GM23338 (cell line): ENCODE measurements around the gene CORO2A. TPM values are rescaled to one million over a fixed set of nuclear protein-coding genes. Genes with fewer than 3 reads are reported as not detected.

Source experiments
- ATAC-seq: fragments of 200-7000 bp; cut with Tn5 transposase; 3 replicates; pipeline ENCODE4 v1.9.1; 2020
- DNase-seq: peaks from one replicate; pipeline ENCODE4 v3.0.0-alpha.2; 2015; ENCODE audit warnings: low spot score
- H2AFZ ChIP-seq: fragments of 200-600 bp; sonication (generic); 2 replicates; pipeline ENCODE4 v1.8.0; 2016; ENCODE audit warnings: antibody characterized with exemption, mild to moderate bottlenecking, moderate library complexity
- H3F3A ChIP-seq: fragments of 200-600 bp; sonication (generic); replicated peaks from 2 replicates; pipeline ENCODE4 v1.8.0; 2017; ENCODE audit warnings: antibody characterized with exemption, mixed run types, low read depth
- H3K27ac ChIP-seq: fragments of 200-600 bp; sonication (generic); 2 replicates; pipeline ENCODE4 v1.6.1; 2016; ENCODE audit warnings: low read depth
- H3K27me3 ChIP-seq: fragments of 200-600 bp; sonication (generic); 2 replicates; pipeline ENCODE4 v1.8.0; 2016; ENCODE audit warnings: mild to moderate bottlenecking, mixed run types, moderate library complexity; ENCODE audit not compliant: insufficient read depth
- H3K36me3 ChIP-seq: fragments of 200-600 bp; sonication (generic); 2 replicates; pipeline ENCODE4 v1.8.0; 2016; ENCODE audit warnings: mild to moderate bottlenecking; ENCODE audit not compliant: insufficient read depth
- H3K4me1 ChIP-seq: fragments of 200-600 bp; sonication (generic); 2 replicates; pipeline ENCODE4 v1.8.0; 2016; ENCODE audit warnings: mild to moderate bottlenecking, moderate library complexity; ENCODE audit not compliant: insufficient read depth
- H3K4me2 ChIP-seq: fragments of 200-600 bp; sonication (generic); 2 replicates; pipeline ENCODE4 v1.7.1; 2017; ENCODE audit warnings: mixed run types
- H3K4me3 ChIP-seq: fragments of 200-600 bp; sonication (generic); 2 replicates; pipeline ENCODE4 v1.6.1; 2016; ENCODE audit warnings: mixed run types
- H3K79me2 ChIP-seq: fragments of 200-600 bp; sonication (generic); replicated peaks from 2 replicates; pipeline ENCODE4 v1.8.0; 2017; ENCODE audit warnings: mild to moderate bottlenecking; ENCODE audit not compliant: insufficient read depth
- H3K9me2 ChIP-seq: fragments of 200-600 bp; sonication (generic); 2 replicates; pipeline ENCODE4 v1.8.0; 2017; ENCODE audit not compliant: insufficient read depth
- H4K20me1 ChIP-seq: fragments of 200-600 bp; sonication (generic); replicated peaks from 2 replicates; pipeline ENCODE4 v1.8.0; 2017; ENCODE audit warnings: mild to moderate bottlenecking; ENCODE audit not compliant: insufficient read depth
- H3K27ac Mint-ChIP-seq: 2 replicates; pipeline ENCODE4 v1.8.0; 2020; ENCODE audit warnings: inconsistent platforms, mild to moderate bottlenecking, moderate library complexity, mixed read lengths
- H3K27me3 Mint-ChIP-seq: 3 replicates; pipeline ENCODE4 v1.8.0; 2022; ENCODE audit warnings: low read depth, mild to moderate bottlenecking, moderate library complexity, mixed read lengths, inconsistent platforms; ENCODE audit not compliant: insufficient read depth, poor library complexity
- H3K36me3 Mint-ChIP-seq: 3 replicates; pipeline ENCODE4 v1.8.0; 2021; ENCODE audit warnings: low read depth, mild to moderate bottlenecking, inconsistent platforms, moderate library complexity, mixed read lengths
- H3K4me1 Mint-ChIP-seq: 3 replicates; pipeline ENCODE4 v1.8.0; 2020; ENCODE audit warnings: mild to moderate bottlenecking, inconsistent platforms, mixed read lengths
- H3K4me3 Mint-ChIP-seq: 3 replicates; pipeline ENCODE4 v1.8.0; 2021; ENCODE audit warnings: moderate library complexity, mild to moderate bottlenecking, inconsistent platforms, mixed read lengths
- H3K9me3 Mint-ChIP-seq: 3 replicates; pipeline ENCODE4 v1.8.0; 2020; ENCODE audit warnings: moderate library complexity, mild to moderate bottlenecking, inconsistent platforms, mixed read lengths
- CREB1 ChIP-seq: fragments of 250-450 bp; sonication (Bioruptor Pico); IDR thresholded peaks from 2 replicates; pipeline ENCODE4 v1.5.0; 2020; ENCODE audit warnings: low read depth, mild to moderate bottlenecking, moderate library complexity
- CTCF ChIP-seq, 2 experiments: fragments of 200-600 bp in 1 of 2; sonication (generic) in 1 of 2; conservative IDR thresholded peaks; 2 replicates each; pipeline versions ENCODE4 v1.5.1 to v1.6.1; 2016 to 2017; ENCODE audit warnings: antibody characterized with exemption in 2 of 2, low read depth in 2 of 2, mild to moderate bottlenecking in 2 of 2, moderate library complexity in 1 of 2
- ETS1 ChIP-seq: IDR thresholded peaks from 2 replicates; pipeline ENCODE4 v1.6.1; 2016; ENCODE audit warnings: antibody characterized with exemption
- EZH2 ChIP-seq: fragments of 200-600 bp; sonication (generic); IDR thresholded peaks from one replicate; pipeline ENCODE4 v1.8.0; 2017; ENCODE audit warnings: antibody characterized with exemption, mild to moderate bottlenecking, low read depth; ENCODE audit not compliant: unreplicated experiment
- JUNB ChIP-seq: IDR thresholded peaks from one replicate; pipeline ENCODE4 v1.6.1; 2016; ENCODE audit warnings: antibody characterized with exemption; ENCODE audit not compliant: unreplicated experiment
- NANOG ChIP-seq: IDR thresholded peaks from 2 replicates; pipeline ENCODE4 v1.6.1; 2016; ENCODE audit warnings: antibody characterized with exemption, borderline replicate concordance
- POLR2AphosphoS5 ChIP-seq: IDR thresholded peaks from 2 replicates; pipeline ENCODE4 v1.6.1; 2016; ENCODE audit warnings: antibody characterized with exemption, low read depth
- STAT1 ChIP-seq: IDR thresholded peaks from one replicate; pipeline ENCODE4 v1.6.1; 2016; ENCODE audit warnings: antibody characterized with exemption; ENCODE audit not compliant: unreplicated experiment
- ZNF114 ChIP-seq: fragments of 250-450 bp; sonication (Bioruptor Pico); IDR thresholded peaks from 2 replicates; pipeline ENCODE4 v1.5.0; 2020; ENCODE audit warnings: mild to moderate bottlenecking, moderate library complexity
- ZNF462 ChIP-seq: fragments of 250-450 bp; sonication (Bioruptor Pico); IDR thresholded peaks from 2 replicates; pipeline ENCODE4 v1.5.0; 2020; ENCODE audit warnings: mild to moderate bottlenecking, moderate library complexity
- polyA plus RNA-seq: library from polyadenylated mRNA; unstranded; fragments of >200 nt; fragmentation: Nextera tagmentation; extraction: Ambion mirVana; gene quantifications from 2 replicates; pipeline ENCODE4 v1.2.1, GENCODE V29; 2016
- total RNA-seq: library from RNA; depleted of rRNA; stranded (reverse); fragments of >200 nt; shearing (Covaris generic); gene quantifications from 2 replicates; pipeline ENCODE4 v1.2.3, GENCODE V29; 2014

Gene CORO2A
- total and polyA plus RNA-seq, 2 experiments from 2014 or later: 12.9 to 27.6 TPM

GRCh38 chr9:98168153-98168780 is 24.2 kb downstream of the CORO2A start (continued):
- no peak for TF ChIP-seq EZH2
- no peak for TF ChIP-seq POLR2AphosphoS5
- TF ChIP-seq NANOG: no peak
- TF ChIP-seq JUNB: no peak
- TF ChIP-seq ZNF114: no peak
- no peak for TF ChIP-seq CREB1 (CRISPR knock-in tag)
- no peak for TF ChIP-seq CTCF (conservative IDR thresholded peaks at IDR 0.05; ENCODE audit: low read depth in 2 of 2)
- TF ChIP-seq STAT1: no peak
- no peak for TF ChIP-seq ETS1

- ATAC-seq: no peak
- TF ChIP-seq CTCF (conservative IDR thresholded peaks at IDR 0.05; ENCODE audit: low read depth in 2 of 2) (no peak), ZNF462 (CRISPR knock-in tag) (no peak), STAT1 (no peak)
- no peaks in the 10 kb centered on the region for H3K9me3 Mint-ChIP-seq
- Histone ChIP-seq H3K27ac (no peak overlapping the region), H3K4me3 (no peak overlapping the region), H4K20me1 (peaks cover 16% of the 10 kb centered on the region; the same call in 1 of the 2 replicates), H3F3A (no peaks in the 10 kb centered on the region), H3K4me2 (no peak overlapping the region), H3K27me3 (no peaks in the 10 kb centered on the region), H3K9me2 (no peaks in the 10 kb centered on the region), H3K4me1 (peaks cover 16% of the 10 kb centered on the region), H3K36me3 (no peaks in the 10 kb centered on the region), H2AFZ (no peak overlapping the region), H3K79me2 (peaks cover 18% of the 10 kb centered on the region)
- H3K4me3 Mint-ChIP-seq: no peak overlapping the region
- no peaks in the 10 kb centered on the region; the same call in 2 of the 3 replicates for H3K36me3 Mint-ChIP-seq
- no peak for DNase-seq
- H3K27ac Mint-ChIP-seq: no peak overlapping the region
- peaks cover 37% of the 10 kb centered on the region for H3K4me1 Mint-ChIP-seq
- H3K27me3 Mint-ChIP-seq: peaks cover 10% of the 10 kb centered on the region
Observed at GRCh38 chr9:98164912-98165311, 27.5 kb downstream of the CORO2A start.
